ENCODE data around the gene POLR2E. TPM values are rescaled to one million over a fixed set of nuclear protein-coding genes. Genes with fewer than 3 reads are reported as not detected.

The POLR2E gene
- total RNA-seq, 1 donor from 2014 or later: 181 TPM

- H3K36me3 Mint-ChIP-seq: no peaks in the 10 kb centered on the region
- no peaks in the 10 kb centered on the region for H3K27me3 Mint-ChIP-seq
- no peak overlapping the region for H3K4me3 Mint-ChIP-seq
- no peak for DNase-seq (ENCODE audit: extremely low spot score, unreplicated experiment)
- H3K9me3 Mint-ChIP-seq: no peaks in the 10 kb centered on the region
- no peak for TF ChIP-seq CTCF (conservative IDR thresholded peaks at IDR 0.05)
- no peak overlapping the region for H3K27ac Mint-ChIP-seq
- H3K4me1 Mint-ChIP-seq (ENCODE audit: unreplicated experiment): no peaks in the 10 kb centered on the region
Measured at GRCh38 chr19:1085676-1086442, 9.3 kb downstream of the POLR2E start.

- Mint-ChIP-seq H3K27ac (peak overlapping the region; percentile 37), H3K27me3 (no peaks in the 10 kb centered on the region), H3K4me3 (no peak overlapping the region), H3K4me1 (ENCODE audit: unreplicated experiment) (no peaks in the 10 kb centered on the region), H3K36me3 (no peaks in the 10 kb centered on the region), H3K9me3 (no peaks in the 10 kb centered on the region)
- TF ChIP-seq CTCF (conservative IDR thresholded peaks at IDR 0.05): no peak
- DNase-seq (ENCODE audit: extremely low spot score, unreplicated experiment): no peak
Measured at GRCh38 chr19:1085053-1085658, 10.0 kb downstream of the POLR2E start.

- no peaks in the 10 kb centered on the region for H3K27me3 Mint-ChIP-seq
- no peaks in the 10 kb centered on the region for H3K36me3 Mint-ChIP-seq
- no peaks in the 10 kb centered on the region for H3K9me3 Mint-ChIP-seq
- DNase-seq (ENCODE audit: extremely low spot score, unreplicated experiment): no peak
- no peak for TF ChIP-seq CTCF (conservative IDR thresholded peaks at IDR 0.05)
- H3K27ac Mint-ChIP-seq: peak overlapping the region; percentile 43
- H3K4me1 Mint-ChIP-seq (ENCODE audit: unreplicated experiment): no peaks in the 10 kb centered on the region
- H3K4me3 Mint-ChIP-seq: no peak overlapping the region
Measured at GRCh38 chr19:1084024-1084868, 10.9 kb downstream of the POLR2E start.

- no peak for DNase-seq (ENCODE audit: extremely low spot score, unreplicated experiment)
- TF ChIP-seq CTCF (conservative IDR thresholded peaks at IDR 0.05): no peak
- Mint-ChIP-seq H3K4me3 (no peak overlapping the region), H3K27me3 (no peaks in the 10 kb centered on the region), H3K27ac (peak overlapping the region; percentile 43), H3K9me3 (no peaks in the 10 kb centered on the region), H3K4me1 (ENCODE audit: unreplicated experiment) (no peaks in the 10 kb centered on the region), H3K36me3 (no peaks in the 10 kb centered on the region)
Measured at GRCh38 chr19:1082928-1083816, 12.0 kb downstream of the POLR2E start.

Measured in type B pancreatic cell (in vitro differentiated cells).